Effector memory CD4-positive, alpha-beta T cell (primary cell): ENCODE measurements around the gene MCU.
"Not testable (repeated sequence)": the region's sequence is repeated elsewhere in the genome, so short reads cannot be mapped to it uniquely, and the experiment has no call there.

ENCODE experiments used
- DNase-seq, 3 donors: peaks; one replicate each; pipeline ENCODE4 v3.0.0-alpha.2; 2020
- H3K27ac ChIP-seq: 2 replicates; pipeline ENCODE4 v1.7.0; 2013; ENCODE audit warnings: mild to moderate bottlenecking, low read length, moderate library complexity; ENCODE audit not compliant: insufficient read depth, poor library complexity, severe bottlenecking
- H3K27me3 ChIP-seq: replicated peaks from 2 replicates; pipeline ENCODE4 v1.7.0; 2013; ENCODE audit warnings: mild to moderate bottlenecking, low read length; ENCODE audit not compliant: insufficient read depth, control insufficient read depth, poor library complexity, severe bottlenecking
- H3K36me3 ChIP-seq: 2 replicates; pipeline ENCODE4 v1.7.0; 2013; ENCODE audit warnings: mild to moderate bottlenecking, low read length, moderate library complexity; ENCODE audit not compliant: control insufficient read depth, insufficient read depth
- H3K4me1 ChIP-seq: 2 replicates; pipeline ENCODE4 v1.7.0; 2013; ENCODE audit warnings: low read length, mild to moderate bottlenecking; ENCODE audit not compliant: control insufficient read depth, insufficient read depth, poor library complexity, severe bottlenecking
- H3K4me3 ChIP-seq: 2 replicates; pipeline ENCODE4 v1.7.0; 2013; ENCODE audit warnings: low read length, low read depth, mild to moderate bottlenecking; ENCODE audit not compliant: insufficient read depth, poor library complexity, severe bottlenecking
- H3K9me3 ChIP-seq: 2 replicates; pipeline ENCODE4 v1.7.0; 2013; ENCODE audit warnings: mild to moderate bottlenecking, low read length, moderate library complexity; ENCODE audit not compliant: control insufficient read depth

The MCU gene

GRCh38 chr10:72694476-72695369 lies 2.8 kb downstream of the MCU start:
- Histone ChIP-seq H3K9me3 (no peaks in the 10 kb centered on the region), H3K27me3 (no peaks in the 10 kb centered on the region), H3K4me1 (peaks cover 4% of the 10 kb centered on the region), H3K36me3 (no peaks in the 10 kb centered on the region), H3K27ac (no peak overlapping the region), H3K4me3 (no peak overlapping the region)
- no peak for DNase-seq

- Histone ChIP-seq H3K36me3 (no peaks in the 10 kb centered on the region), H3K9me3 (no peaks in the 10 kb centered on the region), H3K4me3 (no peak overlapping the region), H3K4me1 (peaks cover 4% of the 10 kb centered on the region), H3K27me3 (no peaks in the 10 kb centered on the region), H3K27ac (no peak overlapping the region)
- DNase-seq, result no peak
Observed at GRCh38 chr10:72695496-72695895, 3.6 kb downstream of the MCU start.

- H3K36me3 ChIP-seq, result no peaks in the 10 kb centered on the region
- H3K9me3 ChIP-seq, result no peaks in the 10 kb centered on the region
- no peak overlapping the region for H3K27ac ChIP-seq
- DNase-seq, result no peak
- H3K27me3 ChIP-seq, result no peaks in the 10 kb centered on the region
- H3K4me1 ChIP-seq, result peaks cover 4% of the 10 kb centered on the region
- no peak overlapping the region for H3K4me3 ChIP-seq
Observed at GRCh38 chr10:72697716-72698115, 5.8 kb downstream of the MCU start.

- not testable (repeated sequence) for DNase-seq, H3K4me1 ChIP-seq, H3K9me3 ChIP-seq, H3K27me3 ChIP-seq, H3K27ac ChIP-seq, H3K36me3 ChIP-seq, H3K4me3 ChIP-seq
Observed at GRCh38 chr10:72702465-72702864, 10.5 kb downstream of the MCU start.

GRCh38 chr10:72702868-72703581 lies 11.1 kb downstream of the MCU start:
- DNase-seq, result no peak
- Histone ChIP-seq H3K4me3 (no peak overlapping the region), H3K27ac (no peak overlapping the region), H3K27me3 (no peaks in the 10 kb centered on the region), H3K9me3 (no peaks in the 10 kb centered on the region), H3K4me1 (no peaks in the 10 kb centered on the region), H3K36me3 (no peaks in the 10 kb centered on the region)

GRCh38 chr10:72704117-72704516 lies 12.2 kb downstream of the MCU start:
- no peaks in the 10 kb centered on the region for H3K4me1 ChIP-seq
- no peaks in the 10 kb centered on the region for H3K27me3 ChIP-seq
- DNase-seq, result no peak
- no peak overlapping the region for H3K27ac ChIP-seq
- no peaks in the 10 kb centered on the region for H3K36me3 ChIP-seq
- no peaks in the 10 kb centered on the region for H3K9me3 ChIP-seq
- no peak overlapping the region for H3K4me3 ChIP-seq

GRCh38 chr10:72709041-72709440 lies 17.1 kb downstream of the MCU start:
- no peak overlapping the region for H3K4me3 ChIP-seq

GRCh38 chr10:72712136-72712535 lies 20.2 kb downstream of the MCU start:
- DNase-seq, result no peak
- no peak overlapping the region for H3K4me3 ChIP-seq
- no peaks in the 10 kb centered on the region for H3K4me1 ChIP-seq
- no peak overlapping the region for H3K27ac ChIP-seq
- H3K9me3 ChIP-seq, result no peaks in the 10 kb centered on the region
- no peaks in the 10 kb centered on the region for H3K36me3 ChIP-seq
- H3K27me3 ChIP-seq, result no peaks in the 10 kb centered on the region

More at GRCh38 chr10:72709041-72709440, 17.1 kb downstream of the MCU start:
- no peak for DNase-seq
- H3K9me3 ChIP-seq, result no peaks in the 10 kb centered on the region
- no peaks in the 10 kb centered on the region for H3K36me3 ChIP-seq
- no peak overlapping the region for H3K27ac ChIP-seq
- H3K4me1 ChIP-seq, result no peaks in the 10 kb centered on the region
- H3K27me3 ChIP-seq, result no peaks in the 10 kb centered on the region

GRCh38 chr10:72719941-72720592 lies 28.1 kb downstream of the MCU start:
- no peaks in the 10 kb centered on the region for H3K9me3 ChIP-seq
- H3K27ac ChIP-seq, result no peak overlapping the region
- no peak overlapping the region for H3K4me3 ChIP-seq
- H3K4me1 ChIP-seq, result no peaks in the 10 kb centered on the region
- no peaks in the 10 kb centered on the region for H3K27me3 ChIP-seq
- H3K36me3 ChIP-seq, result peaks cover 4% of the 10 kb centered on the region
- no peak for DNase-seq
